C4-2B (cell line): ENCODE data around the gene PRKAR2B.

Source experiments
- H3K27ac ChIP-seq: fragments of 450-650 bp; 2 replicates; pipeline ENCODE4 v1.5.1; 2017
- CTCF ChIP-seq: fragments of 450-650 bp; conservative IDR thresholded peaks from 2 replicates; pipeline ENCODE4 v1.5.1; 2017; ENCODE audit warnings: mild to moderate bottlenecking
- ZFX ChIP-seq: fragments of 450-650 bp; IDR thresholded peaks from 2 replicates; pipeline ENCODE4 v1.6.1; 2017

The PRKAR2B gene

GRCh38 chr7:107108793-107109371 lies 64.4 kb downstream of the PRKAR2B start:
- no peak overlapping the region for H3K27ac ChIP-seq
- TF ChIP-seq ZFX (no peak), CTCF (no peak)

GRCh38 chr7:107109955-107110354 lies 65.5 kb downstream of the PRKAR2B start:
- no peak overlapping the region for H3K27ac ChIP-seq
- TF ChIP-seq ZFX (no peak), CTCF (no peak)

- no peak overlapping the region for H3K27ac ChIP-seq
- TF ChIP-seq CTCF (no peak), ZFX (no peak)
Measured at GRCh38 chr7:107111196-107111595, 66.7 kb downstream of the PRKAR2B start.

- H3K27ac ChIP-seq = no peak overlapping the region
- TF ChIP-seq CTCF = no peak
- no peak for TF ChIP-seq ZFX
Measured at GRCh38 chr7:107113866-107114265, 69.4 kb downstream of the PRKAR2B start.

- H3K27ac ChIP-seq = no peak overlapping the region
Measured at GRCh38 chr7:107115114-107115513, 70.6 kb downstream of the PRKAR2B start.

GRCh38 chr7:107115762-107116540 lies 71.4 kb downstream of the PRKAR2B start:
- TF ChIP-seq CTCF (no peak), ZFX (no peak)
- no peak overlapping the region for H3K27ac ChIP-seq

More at GRCh38 chr7:107115114-107115513, 70.6 kb downstream of the PRKAR2B start:
- no peak for TF ChIP-seq ZFX
- TF ChIP-seq CTCF = no peak

GRCh38 chr7:107118109-107118900 lies 73.8 kb downstream of the PRKAR2B start:
- no peak overlapping the region for H3K27ac ChIP-seq
- TF ChIP-seq CTCF (no peak), ZFX (no peak)
